Ascending aorta (tissue), 2 donors: ENCODE data around the gene EIF3K. TPM values are rescaled to one million over a fixed set of nuclear protein-coding genes. Genes with fewer than 3 reads are reported as not detected.

Source experiments
- DNase-seq, 2 donors: peaks; one replicate each; pipeline ENCODE4 v3.0.0-alpha.2; 2019; ENCODE audit warnings: low spot score in 2 of 2
- H3K27ac ChIP-seq, 2 donors: fragments of 200-600 bp; sonication (generic); one replicate each; pipeline ENCODE4 v1.5.1; 2016 to 2017; ENCODE audit warnings: mild to moderate bottlenecking in 1 of 2
- H3K27me3 ChIP-seq: fragments of 200-600 bp; sonication (generic); one replicate; pipeline ENCODE4 v1.5.1; 2017
- H3K36me3 ChIP-seq, 2 donors: fragments of 200-600 bp; sonication (generic); one replicate each; pipeline ENCODE4 v1.5.1; 2016
- H3K4me1 ChIP-seq, 2 donors: fragments of 200-600 bp; sonication (generic); one replicate each; pipeline ENCODE4 v1.5.1; 2016 to 2017; ENCODE audit warnings: mild to moderate bottlenecking in 1 of 2
- H3K4me3 ChIP-seq, 2 donors: fragments of 200-600 bp; sonication (generic); one replicate each; pipeline ENCODE4 v1.5.1; 2016 to 2017; ENCODE audit warnings: mild to moderate bottlenecking in 1 of 2
- H3K9me3 ChIP-seq, 2 donors: fragments of 200-600 bp; sonication (generic); one replicate each; pipeline ENCODE4 v1.5.1; 2016
- intact Hi-C: fragments of 100-400 bp; cut with DNase I; formaldehyde crosslinking; loops from one replicate; pipeline ENCODE4 v1.15.1; 2023
- total RNA-seq: library from RNA; depleted of rRNA; stranded (reverse); fragments of >200 nt; gene quantifications from one replicate; pipeline ENCODE4 v1.1.0, GENCODE V29; 2016
- TF ChIP-seq, protein P1 (sequence below), 3 experiments: fragments of 200-600 bp in 2 of 3; fragments of 450-650 bp in 1 of 3; sonication (generic) in 2 of 3; IDR thresholded peaks; one replicate each; pipeline ENCODE4 v1.5.1; 2016 to 2019; ENCODE audit warnings: antibody characterized with exemption in 3 of 3, mild to moderate bottlenecking in 1 of 3, moderate library complexity in 1 of 3

Gene EIF3K
- total RNA-seq, 1 donor from 2014 or later, result 696 TPM

GRCh38 chr19:38682872-38683392 lies 63.9 kb downstream of the EIF3K start:
- intact Hi-C loops, result no loop called here
- Histone ChIP-seq H3K36me3 (no peaks in the 10 kb centered on the region), H3K4me1 (peaks cover 41 to 88% of the 10 kb centered on the region in 2 donors), H3K9me3 (no peaks in the 10 kb centered on the region), H3K27ac (peak overlapping the region; percentile 95 to 96), H3K27me3 (no peaks in the 10 kb centered on the region), H3K4me3 (peak overlapping the region in 1 of 2 donors; percentile 23)
- TF ChIP-seq, protein P1, sequence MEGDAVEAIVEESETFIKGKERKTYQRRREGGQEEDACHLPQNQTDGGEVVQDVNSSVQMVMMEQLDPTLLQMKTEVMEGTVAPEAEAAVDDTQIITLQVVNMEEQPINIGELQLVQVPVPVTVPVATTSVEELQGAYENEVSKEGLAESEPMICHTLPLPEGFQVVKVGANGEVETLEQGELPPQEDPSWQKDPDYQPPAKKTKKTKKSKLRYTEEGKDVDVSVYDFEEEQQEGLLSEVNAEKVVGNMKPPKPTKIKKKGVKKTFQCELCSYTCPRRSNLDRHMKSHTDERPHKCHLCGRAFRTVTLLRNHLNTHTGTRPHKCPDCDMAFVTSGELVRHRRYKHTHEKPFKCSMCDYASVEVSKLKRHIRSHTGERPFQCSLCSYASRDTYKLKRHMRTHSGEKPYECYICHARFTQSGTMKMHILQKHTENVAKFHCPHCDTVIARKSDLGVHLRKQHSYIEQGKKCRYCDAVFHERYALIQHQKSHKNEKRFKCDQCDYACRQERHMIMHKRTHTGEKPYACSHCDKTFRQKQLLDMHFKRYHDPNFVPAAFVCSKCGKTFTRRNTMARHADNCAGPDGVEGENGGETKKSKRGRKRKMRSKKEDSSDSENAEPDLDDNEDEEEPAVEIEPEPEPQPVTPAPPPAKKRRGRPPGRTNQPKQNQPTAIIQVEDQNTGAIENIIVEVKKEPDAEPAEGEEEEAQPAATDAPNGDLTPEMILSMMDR (IDR thresholded peaks at IDR 0.05), result no peak
- no peak for DNase-seq

DNA sequence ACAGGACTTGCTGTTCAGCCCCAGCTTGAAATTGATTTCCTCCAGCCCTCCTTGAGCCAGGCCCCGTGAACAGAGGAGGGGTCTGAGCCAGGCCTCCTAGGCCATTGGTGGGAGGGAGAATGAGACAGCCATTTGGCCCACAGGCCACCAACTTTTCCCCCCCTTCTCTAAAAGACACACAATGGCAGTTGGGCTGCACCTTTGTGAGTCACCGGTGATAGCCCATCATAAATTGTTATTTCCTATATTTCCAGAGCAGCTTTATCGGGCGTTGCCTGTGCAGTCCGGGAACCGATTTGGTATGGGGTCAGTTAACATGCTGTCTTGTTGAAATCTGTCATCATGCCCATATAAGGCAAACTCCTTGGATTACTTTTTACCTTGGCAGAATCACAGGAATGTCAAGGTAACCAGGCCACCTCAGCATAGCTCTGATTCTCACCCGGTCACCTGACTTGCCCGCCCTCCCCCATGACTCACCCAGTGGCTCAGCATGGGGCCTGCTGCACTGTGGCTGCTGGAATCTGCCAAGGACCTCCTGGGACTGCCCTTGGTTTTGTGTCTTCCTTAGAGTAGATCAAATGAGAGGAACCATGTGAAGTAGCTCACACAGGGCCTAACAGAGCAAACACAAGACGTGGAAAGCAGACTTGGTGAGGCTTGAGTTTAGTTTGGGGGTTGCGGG lies 64.5 kb downstream of the EIF3K start:
- H3K27ac ChIP-seq, result peak overlapping the region; percentile 95 to 96
- H3K9me3 ChIP-seq, result no peaks in the 10 kb centered on the region
- no peaks in the 10 kb centered on the region for H3K36me3 ChIP-seq
- peaks cover 43 to 91% of the 10 kb centered on the region in 2 donors for H3K4me1 ChIP-seq
- TF ChIP-seq, protein P1 (IDR thresholded peaks at IDR 0.05), result no peak
- H3K4me3 ChIP-seq, result peak overlapping the region in 1 of 2 donors; percentile 23
- no peaks in the 10 kb centered on the region for H3K27me3 ChIP-seq
- intact Hi-C loops, result loop anchor here (2.0 kb wide), 2 partner anchors 13 to 25 kb away; no protein-coding TSS in a partner anchor
- DNase-seq, result peak in 1 of 2 donors; percentile 92

GRCh38 chr19:38684078-38684861 lies 65.3 kb downstream of the EIF3K start:
- H3K9me3 ChIP-seq, result no peaks in the 10 kb centered on the region
- intact Hi-C loops, result loop anchor here (2.0 kb wide), 2 partner anchors 13 to 25 kb away; no protein-coding TSS in a partner anchor
- DNase-seq, result peak; percentile 59 to 93
- TF ChIP-seq, protein P1 (IDR thresholded peaks at IDR 0.05), result no peak
- H3K4me3 ChIP-seq, result no peak overlapping the region
- no peaks in the 10 kb centered on the region for H3K27me3 ChIP-seq
- peaks cover 43 to 86% of the 10 kb centered on the region in 2 donors for H3K4me1 ChIP-seq
- H3K36me3 ChIP-seq, result no peaks in the 10 kb centered on the region
- H3K27ac ChIP-seq, result peak overlapping the region; percentile 95 to 96

GRCh38 chr19:38684862-38685665 lies 66.1 kb downstream of the EIF3K start:
- Histone ChIP-seq H3K36me3 (no peaks in the 10 kb centered on the region), H3K4me1 (peaks cover 43 to 88% of the 10 kb centered on the region in 2 donors), H3K4me3 (no peak overlapping the region), H3K27ac (peak overlapping the region; percentile 95 to 96), H3K27me3 (no peaks in the 10 kb centered on the region), H3K9me3 (no peaks in the 10 kb centered on the region)
- TF ChIP-seq, protein P1 (IDR thresholded peaks at IDR 0.05), result no peak
- intact Hi-C loops, result loop anchor here (2.0 kb wide), 2 partner anchors 14 to 26 kb away; no protein-coding TSS in a partner anchor
- DNase-seq, result no peak
